H9 (cell line): ENCODE measurements around the gene TACR1. TPM values are rescaled to one million over a fixed set of nuclear protein-coding genes. Genes with fewer than 3 reads are reported as not detected.

Experiments used
- DNase-seq: peaks from one replicate; pipeline ENCODE4 v3.0.0-alpha.2; 2017
- H2AFZ ChIP-seq: one replicate; pipeline ENCODE4 v1.6.1; 2013; ENCODE audit warnings: mild to moderate bottlenecking, low read length, control low read depth, moderate library complexity
- H2AK5ac ChIP-seq: 2 replicates; pipeline ENCODE4 v1.6.1; 2013; ENCODE audit warnings: low read length, control low read depth, mixed read lengths; ENCODE audit not compliant: insufficient read length
- H2BK120ac ChIP-seq: one replicate; pipeline ENCODE4 v1.6.1; 2013; ENCODE audit warnings: low read depth, mild to moderate bottlenecking, low read length, control low read depth, inconsistent platforms; ENCODE audit not compliant: poor library complexity, severe bottlenecking
- H2BK12ac ChIP-seq: 2 replicates; pipeline ENCODE4 v1.6.1; 2013; ENCODE audit warnings: low read length, control low read depth, mixed read lengths, low read depth; ENCODE audit not compliant: insufficient read length
- H2BK15ac ChIP-seq: 2 replicates; pipeline ENCODE4 v1.6.1; 2013; ENCODE audit warnings: low read depth, low read length, control low read depth
- H2BK20ac ChIP-seq: one replicate; pipeline ENCODE4 v1.6.1; 2013; ENCODE audit warnings: low read depth, mild to moderate bottlenecking, low read length, control low read depth, inconsistent platforms; ENCODE audit not compliant: poor library complexity, severe bottlenecking
- H2BK5ac ChIP-seq: 2 replicates; pipeline ENCODE4 v1.6.1; 2013; ENCODE audit warnings: low read length, control low read depth, mixed read lengths; ENCODE audit not compliant: insufficient read length
- H3K14ac ChIP-seq: 2 replicates; pipeline ENCODE4 v1.6.1; 2013; ENCODE audit warnings: low read length, control low read depth; ENCODE audit not compliant: insufficient read depth
- H3K18ac ChIP-seq: 2 replicates; pipeline ENCODE4 v1.6.1; 2013; ENCODE audit warnings: low read depth, mild to moderate bottlenecking, mixed read lengths, low read length, control low read depth; ENCODE audit not compliant: insufficient read length
- H3K23ac ChIP-seq: 2 replicates; pipeline ENCODE4 v1.6.1; 2013; ENCODE audit warnings: low read length, control low read depth, mixed read lengths, low read depth; ENCODE audit not compliant: insufficient read length
- H3K23me2 ChIP-seq: 2 replicates; pipeline ENCODE4 v1.6.1; 2013; ENCODE audit warnings: low read depth, mild to moderate bottlenecking, mixed read lengths, low read length, control low read depth; ENCODE audit not compliant: insufficient read length, poor library complexity, severe bottlenecking
- H3K27ac ChIP-seq: 2 replicates; pipeline ENCODE4 v1.5.1; 2013; ENCODE audit warnings: low read length, control low read depth, mixed read lengths, low read depth; ENCODE audit not compliant: insufficient read length
- H3K27me3 ChIP-seq: 2 replicates; pipeline ENCODE4 v1.6.1; 2013; ENCODE audit warnings: low read length, control low read depth, inconsistent platforms; ENCODE audit not compliant: insufficient read depth
- H3K4ac ChIP-seq: 2 replicates; pipeline ENCODE4 v1.6.1; 2013; ENCODE audit warnings: low read depth, mild to moderate bottlenecking, control low read depth, inconsistent platforms, low read length, moderate library complexity
- H3K4me1 ChIP-seq: 2 replicates; pipeline ENCODE4 v1.6.1; 2013; ENCODE audit warnings: low read length, control low read depth, inconsistent platforms; ENCODE audit not compliant: insufficient read depth
- H3K4me2 ChIP-seq: 2 replicates; pipeline ENCODE4 v1.6.1; 2013; ENCODE audit warnings: low read length, control low read depth, mixed read lengths; ENCODE audit not compliant: insufficient read length, insufficient read depth
- H3K56ac ChIP-seq: 2 replicates; pipeline ENCODE4 v1.6.1; 2013; ENCODE audit warnings: low read depth, mild to moderate bottlenecking, mixed read lengths, low read length, control low read depth; ENCODE audit not compliant: insufficient read length
- H3K79me1 ChIP-seq: 2 replicates; pipeline ENCODE4 v1.6.1; 2013; ENCODE audit warnings: low read depth, mild to moderate bottlenecking, moderate library complexity, low read length, control low read depth, inconsistent platforms; ENCODE audit not compliant: insufficient read depth, poor library complexity, severe bottlenecking
- H3K79me2 ChIP-seq: 2 replicates; pipeline ENCODE4 v1.6.1; 2013; ENCODE audit warnings: low read length, control low read depth, inconsistent platforms; ENCODE audit not compliant: insufficient read depth
- H3K9ac ChIP-seq: 2 replicates; pipeline ENCODE4 v1.6.1; 2013; ENCODE audit warnings: low read length, control low read depth, mixed read lengths; ENCODE audit not compliant: insufficient read length; ENCODE audit errors: extremely low read depth
- H3K9me3 ChIP-seq: one replicate; pipeline ENCODE4 v1.6.1; 2013; ENCODE audit warnings: low read depth, low read length, inconsistent platforms; ENCODE audit not compliant: control insufficient read depth
- H3T11ph ChIP-seq: one replicate; pipeline ENCODE4 v1.6.1; 2013; ENCODE audit warnings: mild to moderate bottlenecking, low read length, control low read depth, inconsistent platforms
- H4K20me1 ChIP-seq: one replicate; pipeline ENCODE4 v1.6.1; 2013; ENCODE audit not compliant: control insufficient read depth, insufficient read length, insufficient read depth
- H4K5ac ChIP-seq: 2 replicates; pipeline ENCODE4 v1.6.1; 2013; ENCODE audit warnings: low read depth, mild to moderate bottlenecking, mixed read lengths, low read length, control low read depth; ENCODE audit not compliant: insufficient read length
- H4K8ac ChIP-seq: replicated peaks from 2 replicates; pipeline ENCODE4 v1.6.1; 2013; ENCODE audit warnings: low read length, control low read depth, mixed read lengths, low read depth; ENCODE audit not compliant: insufficient read length
- H4K91ac ChIP-seq: 2 replicates; pipeline ENCODE4 v1.6.1; 2013; ENCODE audit warnings: low read depth, mild to moderate bottlenecking, moderate library complexity, mixed read lengths, low read length, control low read depth; ENCODE audit not compliant: insufficient read length
- H3K27ac Mint-ChIP-seq, 3 experiments: 2 replicates in 2 of 3; 3 replicates in 1 of 3; pipeline ENCODE4 v1.8.0; 2020 to 2021; ENCODE audit warnings: mixed read lengths in 3 of 3, mild to moderate bottlenecking in 1 of 3, moderate library complexity in 1 of 3
- H3K27me3 Mint-ChIP-seq: 2 replicates; pipeline ENCODE4 v1.8.0; 2021; ENCODE audit warnings: low read depth, mild to moderate bottlenecking, moderate library complexity, mixed read lengths
- H3K36me3 Mint-ChIP-seq, 3 experiments: 2 replicates in 2 of 3; 3 replicates in 1 of 3; pipeline ENCODE4 v1.8.0; 2020 to 2021; ENCODE audit warnings: low read depth in 3 of 3, mixed read lengths in 3 of 3; ENCODE audit not compliant: insufficient read depth in 1 of 3
- H3K4me1 Mint-ChIP-seq, 2 experiments: 2 replicates each; pipeline ENCODE4 v1.8.0; 2020; ENCODE audit warnings: mixed read lengths in 2 of 2
- H3K4me3 Mint-ChIP-seq, 2 experiments: 2 replicates in 1 of 2; 3 replicates in 1 of 2; pipeline ENCODE4 v1.8.0; 2020 to 2021; ENCODE audit warnings: mild to moderate bottlenecking in 2 of 2, mixed read lengths in 2 of 2, moderate library complexity in 1 of 2
- H3K9me3 Mint-ChIP-seq, 2 experiments: 2 replicates in 1 of 2; 3 replicates in 1 of 2; pipeline ENCODE4 v1.8.0; 2020; ENCODE audit warnings: mild to moderate bottlenecking in 2 of 2, mixed read lengths in 2 of 2, moderate library complexity in 1 of 2
- WGBS: extraction: QIAGEN DNeasy Blood & Tissue Kit; methylation state at CpG from one replicate; pipeline ENCODE4 v1.1.7; 2013; ENCODE audit warnings: missing lambda C conversion rate, low lambda C conversion rate, mixed read lengths; ENCODE audit not compliant: insufficient read length; ENCODE audit errors: extremely low coverage; 5-methylcytosine and 5-hydroxymethylcytosine counted together
- total RNA-seq: library from RNA; stranded (reverse); gene quantifications from 2 replicates; pipeline ENCODE4 v1.2.1, GENCODE V29; 2021
- TF ChIP-seq, protein P1 (sequence below): fragments of 200-600 bp; sonication (generic); conservative IDR thresholded peaks from 3 replicates; pipeline ENCODE4 v1.8.0; 2021; ENCODE audit warnings: antibody characterized with exemption, mild to moderate bottlenecking

The TACR1 gene
- total RNA-seq, 1 experiment from 2014 or later, result 1.4 TPM

DNA sequence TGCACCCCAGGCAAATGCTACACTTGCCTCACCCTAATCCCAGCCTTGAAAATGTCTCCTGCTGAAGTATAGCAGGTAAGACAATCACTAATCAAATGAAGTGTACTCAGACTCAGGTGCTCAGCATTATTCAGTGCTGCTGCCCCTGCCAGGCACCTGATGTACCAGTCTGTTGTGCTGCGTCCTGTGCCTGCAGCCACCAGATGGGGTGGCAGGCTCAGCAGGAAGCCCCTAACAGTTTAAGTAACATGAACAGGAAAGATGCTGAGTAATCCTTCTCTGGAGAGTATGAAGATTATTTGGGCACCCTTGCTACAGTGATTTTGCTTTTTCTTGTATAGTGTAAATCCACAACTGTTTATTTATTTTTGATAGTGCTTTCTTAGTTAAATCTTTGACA lies 69.1 kb downstream of the TACR1 start:
- no peak overlapping the region for H3K4ac ChIP-seq

More for the DNA sequence above, 69.1 kb downstream of the TACR1 start:
- no peaks in the 10 kb centered on the region; a peak in 1 of 7 replicates for H3K36me3 Mint-ChIP-seq
- H2BK12ac ChIP-seq, result no peak overlapping the region
- H3K9me3 Mint-ChIP-seq, result peaks cover 0 to 3% of the 10 kb centered on the region in 2 experiments; a peak in 2 of 5 replicates
- no peaks in the 10 kb centered on the region for H3K79me1 ChIP-seq
- H3K9me3 ChIP-seq, result no peaks in the 10 kb centered on the region
- no peak overlapping the region for H2AK5ac ChIP-seq
- peaks cover 2 to 11% of the 10 kb centered on the region in 2 experiments; a peak in 3 of 4 replicates for H3K4me1 Mint-ChIP-seq
- TF ChIP-seq, protein P1, sequence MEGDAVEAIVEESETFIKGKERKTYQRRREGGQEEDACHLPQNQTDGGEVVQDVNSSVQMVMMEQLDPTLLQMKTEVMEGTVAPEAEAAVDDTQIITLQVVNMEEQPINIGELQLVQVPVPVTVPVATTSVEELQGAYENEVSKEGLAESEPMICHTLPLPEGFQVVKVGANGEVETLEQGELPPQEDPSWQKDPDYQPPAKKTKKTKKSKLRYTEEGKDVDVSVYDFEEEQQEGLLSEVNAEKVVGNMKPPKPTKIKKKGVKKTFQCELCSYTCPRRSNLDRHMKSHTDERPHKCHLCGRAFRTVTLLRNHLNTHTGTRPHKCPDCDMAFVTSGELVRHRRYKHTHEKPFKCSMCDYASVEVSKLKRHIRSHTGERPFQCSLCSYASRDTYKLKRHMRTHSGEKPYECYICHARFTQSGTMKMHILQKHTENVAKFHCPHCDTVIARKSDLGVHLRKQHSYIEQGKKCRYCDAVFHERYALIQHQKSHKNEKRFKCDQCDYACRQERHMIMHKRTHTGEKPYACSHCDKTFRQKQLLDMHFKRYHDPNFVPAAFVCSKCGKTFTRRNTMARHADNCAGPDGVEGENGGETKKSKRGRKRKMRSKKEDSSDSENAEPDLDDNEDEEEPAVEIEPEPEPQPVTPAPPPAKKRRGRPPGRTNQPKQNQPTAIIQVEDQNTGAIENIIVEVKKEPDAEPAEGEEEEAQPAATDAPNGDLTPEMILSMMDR, result peak; percentile 43; the same call in 2 of the 3 replicates
- no peak overlapping the region for H3K56ac ChIP-seq
- DNase-seq, result peak; percentile 39
- H3K27ac ChIP-seq, result no peak overlapping the region
- no peak overlapping the region for H3K18ac ChIP-seq
- H4K20me1 ChIP-seq, result no peaks in the 10 kb centered on the region
- H3K4me3 Mint-ChIP-seq, result no peak overlapping the region
- WGBS, result no CpG with 5 or more reads among the region's 1 CpG
- H4K5ac ChIP-seq, result no peak overlapping the region
- H4K8ac ChIP-seq, result no peak overlapping the region
- H3K27me3 Mint-ChIP-seq, result no peaks in the 10 kb centered on the region; the same call in 1 of the 2 replicates
- no peak overlapping the region for H3K23ac ChIP-seq
- H3K27me3 ChIP-seq, result no peaks in the 10 kb centered on the region
- H4K91ac ChIP-seq, result no peak overlapping the region
- peaks cover 3% of the 10 kb centered on the region; the same call in 1 of the 2 replicates for H3K4me1 ChIP-seq
- no peak overlapping the region for H2BK15ac ChIP-seq
- H3K9ac ChIP-seq, result no peak overlapping the region
- H3T11ph ChIP-seq, result no peak overlapping the region
- no peak overlapping the region for H3K14ac ChIP-seq
- 0 out of 7 replicates have a peak overlapping the region, but pooled peaks of 1 of the 3 experiments have one; percentile 16 for H3K27ac Mint-ChIP-seq
- H3K79me2 ChIP-seq, result no peaks in the 10 kb centered on the region
- H2AFZ ChIP-seq, result no peak overlapping the region
- no peak overlapping the region for H2BK5ac ChIP-seq
- no peaks in the 10 kb centered on the region for H3K23me2 ChIP-seq
- no peak overlapping the region for H2BK20ac ChIP-seq
- no peak overlapping the region for H3K4me2 ChIP-seq
- no peak overlapping the region for H2BK120ac ChIP-seq
